GM18873 (cell line): ENCODE data around the gene HBP1.

Experiments
- ATAC-seq: cut with Tn5 transposase; IDR thresholded peaks from one replicate; pipeline ENCODE4 v1.9.1; 2021; ENCODE audit warnings: mild to moderate bottlenecking, moderate library complexity, moderate number of reproducible peaks; ENCODE audit not compliant: unreplicated experiment, low FRiP score

HBP1 gene

DNA sequence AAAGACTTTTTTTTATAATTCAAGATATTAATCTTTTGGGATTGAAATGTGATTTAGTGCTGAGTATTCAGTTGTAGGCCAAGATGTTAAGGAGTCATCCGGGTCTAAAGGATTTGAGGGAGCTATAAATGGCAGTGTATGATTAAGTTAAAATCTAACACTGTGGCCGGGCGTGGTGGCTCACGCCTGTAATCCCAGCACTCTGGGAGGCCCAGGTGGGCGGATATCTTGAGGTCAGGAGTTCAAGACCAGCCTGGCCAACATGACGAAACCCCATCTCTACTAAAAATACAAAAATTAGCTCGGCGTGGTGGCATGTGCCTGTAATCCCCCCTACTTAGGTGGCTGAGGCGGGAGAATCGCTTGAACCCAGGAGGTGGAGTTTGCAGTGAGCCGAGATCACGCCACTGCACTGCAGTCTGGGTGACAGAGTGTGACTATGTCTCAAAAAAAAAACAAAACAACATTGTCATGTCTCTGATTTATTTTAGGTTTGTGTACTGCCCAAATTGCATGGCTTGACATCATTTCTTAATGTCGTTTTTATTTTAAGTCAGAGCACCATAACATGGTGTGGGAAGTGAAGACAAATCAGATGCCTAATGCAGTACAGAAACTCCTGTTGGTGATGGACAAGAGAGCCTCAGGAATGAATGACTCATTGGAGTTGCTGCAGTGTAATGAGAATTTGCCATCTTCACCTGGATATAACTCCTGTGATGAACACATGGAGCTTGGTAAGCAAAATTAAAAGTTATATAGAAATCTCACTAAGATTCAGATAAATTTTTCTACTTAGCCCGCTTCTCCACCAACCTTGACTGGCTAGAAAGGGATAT is 10.7 kb downstream of the HBP1 start:
- ATAC-seq: no peak

DNA sequence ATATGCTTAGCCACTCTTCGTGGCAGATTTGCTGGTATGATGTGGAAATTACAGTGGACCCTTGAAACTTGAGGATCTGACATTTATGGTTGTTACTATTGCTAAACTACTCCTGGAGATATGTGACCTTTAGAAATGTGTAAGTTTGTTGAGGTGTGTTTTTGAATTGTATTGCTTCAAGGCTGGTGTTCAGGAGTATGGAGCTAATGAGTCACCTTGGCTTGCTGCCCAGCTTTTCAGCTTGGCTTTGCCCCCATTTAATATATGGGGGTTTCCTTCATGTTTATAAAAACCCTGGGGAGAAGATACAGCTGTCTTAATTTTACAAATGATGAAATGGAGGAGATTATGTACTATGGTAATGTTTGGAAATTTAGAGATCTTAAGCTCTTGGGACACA is 11.6 kb downstream of the HBP1 start:
- ATAC-seq: no peak

DNA sequence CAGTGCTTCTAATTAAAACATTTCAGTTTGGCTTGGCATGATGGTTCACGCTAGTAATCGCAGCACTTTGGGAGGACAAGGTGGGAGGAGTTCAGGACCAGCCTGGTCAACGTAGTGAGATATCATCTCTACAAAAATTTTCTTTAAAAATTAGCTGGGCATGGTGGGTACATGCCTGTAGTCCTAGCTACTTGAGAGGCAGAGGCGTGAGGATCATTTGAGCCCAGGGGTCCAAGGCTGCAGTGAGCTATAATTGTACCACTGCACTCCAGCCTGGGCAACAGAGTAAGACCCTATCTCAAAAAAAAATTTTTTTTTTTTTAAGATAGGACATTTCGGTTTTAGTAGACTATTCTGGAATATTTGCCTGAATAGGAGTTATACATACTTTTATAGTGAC is 12.4 kb downstream of the HBP1 start:
- ATAC-seq: no peak

DNA sequence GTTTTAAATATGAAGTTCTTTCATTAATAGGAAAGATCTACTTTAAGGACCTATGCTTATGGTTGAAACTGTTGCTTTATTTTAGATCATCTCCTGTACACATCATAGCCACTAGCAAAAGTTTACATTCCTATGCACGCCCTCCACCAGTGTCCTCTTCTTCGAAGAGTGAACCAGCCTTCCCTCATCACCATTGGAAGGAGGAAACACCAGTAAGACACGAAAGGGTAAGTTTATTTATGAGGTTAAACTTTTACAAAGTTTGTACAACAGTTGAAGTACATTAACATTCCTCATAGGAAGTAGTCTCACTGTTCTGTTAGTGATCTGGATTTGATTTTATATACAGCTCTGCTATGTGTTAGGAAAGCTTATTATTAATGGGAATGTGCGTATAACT is 16.9 kb downstream of the HBP1 start:
- ATAC-seq: no peak

DNA sequence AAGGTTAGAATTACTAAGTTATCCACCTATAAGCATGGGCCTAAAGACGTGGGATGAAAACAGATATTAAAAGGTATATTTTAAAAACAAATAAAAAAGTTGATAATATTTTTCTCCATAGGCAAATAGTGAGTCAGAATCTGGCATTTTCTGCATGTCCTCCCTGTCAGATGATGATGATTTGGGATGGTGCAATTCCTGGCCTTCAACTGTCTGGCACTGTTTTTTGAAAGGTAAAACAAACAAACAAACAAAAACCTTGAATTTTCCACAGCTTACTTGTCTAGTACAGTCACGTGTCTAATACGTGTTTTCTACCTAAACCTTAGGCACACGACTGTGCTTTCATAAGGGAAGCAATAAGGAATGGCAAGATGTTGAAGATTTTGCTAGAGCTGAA is 17.4 kb downstream of the HBP1 start:
- no peak for ATAC-seq

DNA sequence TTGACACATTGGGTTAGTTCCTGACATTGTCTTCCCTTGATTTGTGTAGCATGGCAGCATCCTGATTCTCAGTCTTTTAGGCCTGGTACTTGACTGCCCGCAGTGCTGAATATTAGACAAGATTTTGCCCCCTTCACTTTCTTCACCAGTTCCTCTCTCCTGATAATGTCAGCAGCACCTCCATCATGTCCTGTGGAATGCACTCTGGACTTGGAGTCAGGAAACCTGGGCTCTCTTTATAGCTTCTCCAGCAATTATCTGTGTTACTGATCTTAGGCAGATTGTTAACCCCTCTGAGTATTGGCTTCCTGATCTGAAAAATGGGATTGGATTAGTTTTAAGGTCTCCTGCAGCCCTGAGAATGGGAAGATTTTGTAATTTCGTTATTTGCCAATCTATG is 19.0 kb downstream of the HBP1 start:
- ATAC-seq: no peak

DNA sequence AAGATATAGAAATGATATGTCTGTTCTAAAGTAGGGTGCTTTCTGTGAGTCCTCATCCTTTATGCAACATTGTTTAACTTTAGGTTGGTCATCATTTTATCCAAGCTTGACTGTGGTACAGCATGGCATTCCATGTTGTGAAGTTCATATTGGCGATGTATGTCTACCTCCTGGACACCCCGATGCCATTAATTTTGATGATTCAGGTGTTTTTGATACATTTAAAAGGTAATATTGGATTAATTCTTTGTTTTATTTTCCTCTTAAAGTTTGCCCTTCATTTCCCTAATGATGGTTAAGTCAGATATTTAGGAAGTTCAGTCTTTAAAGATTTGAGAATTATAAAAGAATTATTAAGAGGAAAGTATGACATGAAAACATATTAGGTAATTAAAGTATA is 21.3 kb downstream of the HBP1 start:
- no peak for ATAC-seq

DNA sequence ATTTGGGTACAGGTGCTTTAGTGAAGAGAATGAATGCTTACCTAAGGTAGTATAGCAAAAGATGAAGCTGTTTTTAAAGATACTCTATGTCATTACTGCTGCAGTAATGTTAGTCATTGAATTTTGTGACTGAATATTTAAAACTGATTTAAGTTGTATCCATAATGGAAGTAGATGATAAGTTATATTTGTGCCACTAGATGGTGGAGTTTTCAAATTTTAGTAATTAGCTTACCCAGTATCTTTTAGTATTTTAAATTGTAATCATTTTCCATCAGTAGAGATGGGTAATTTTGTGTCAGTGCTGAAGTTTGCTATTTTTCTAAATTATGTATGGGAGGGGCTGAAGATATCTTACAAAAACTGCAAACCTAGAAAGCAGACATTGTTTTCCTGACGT is 25.2 kb downstream of the HBP1 start:
- no peak for ATAC-seq

DNA sequence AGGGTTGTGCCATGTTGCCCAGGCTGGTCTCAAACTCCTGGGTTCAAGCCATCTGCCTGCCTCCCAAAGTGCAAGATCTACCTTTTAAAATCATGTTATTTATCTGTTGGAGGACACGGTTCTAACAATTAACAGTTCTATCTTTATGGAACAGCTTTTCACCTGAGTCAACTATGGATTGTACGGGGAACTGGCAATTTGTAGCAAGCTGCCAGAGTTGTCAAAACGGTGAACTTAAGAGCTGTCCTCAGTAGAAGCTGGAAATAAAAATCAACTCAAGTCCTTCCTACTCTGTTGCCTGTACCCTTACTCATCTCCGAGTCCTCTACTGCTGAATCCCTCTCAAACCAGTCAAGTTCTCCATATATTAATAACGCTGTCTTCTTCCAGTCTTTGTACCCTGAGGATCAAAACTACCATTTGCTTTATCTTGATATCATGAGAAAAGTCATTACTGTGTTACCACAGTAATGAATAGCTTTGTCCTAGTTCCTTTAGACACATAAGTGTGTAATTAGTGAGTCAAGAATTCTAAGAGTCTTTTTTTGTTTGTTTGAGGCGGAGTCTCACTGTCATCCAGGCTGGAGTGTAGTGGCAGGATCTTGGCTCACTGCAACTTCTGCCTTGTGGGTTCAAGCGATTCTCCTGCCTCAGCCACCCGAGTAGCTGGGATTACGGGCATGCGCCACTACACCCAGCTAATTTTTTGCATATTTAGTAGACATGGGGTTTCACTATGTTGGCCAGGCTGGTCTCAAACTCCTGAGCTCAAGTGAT is 28.2 kb downstream of the HBP1 start:
- no peak for ATAC-seq

DNA sequence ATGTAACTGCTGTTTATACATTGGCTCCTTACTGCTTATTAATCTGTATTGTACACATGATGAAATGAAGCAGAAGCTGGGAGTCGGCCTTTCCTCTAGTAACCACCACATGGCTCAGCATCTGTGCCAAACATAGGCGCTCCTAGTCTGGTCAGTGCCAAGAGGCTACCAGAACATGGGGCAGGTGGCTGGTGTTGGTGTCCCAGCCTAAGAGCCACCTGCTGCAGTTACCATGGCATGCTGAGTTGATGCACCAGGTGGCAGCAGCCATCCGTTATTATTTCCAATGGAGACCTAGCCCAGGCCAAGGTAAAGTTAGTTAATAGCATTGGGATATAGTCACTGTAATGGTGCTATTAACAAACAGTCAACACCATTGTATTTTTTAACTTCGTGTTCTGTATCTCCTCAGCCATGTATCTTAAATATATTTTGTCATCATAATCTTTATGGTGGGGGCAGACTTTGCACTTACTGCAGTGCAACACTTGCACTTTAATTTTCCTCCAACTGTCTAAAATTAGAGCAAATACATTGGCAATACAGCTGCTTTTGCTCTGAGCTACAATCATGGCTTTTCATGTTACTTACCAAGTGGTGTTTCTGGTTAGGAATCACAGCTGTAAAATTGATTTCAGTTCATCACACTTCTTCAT is 33.1 kb downstream of the HBP1 start:
- ATAC-seq: no peak

DNA sequence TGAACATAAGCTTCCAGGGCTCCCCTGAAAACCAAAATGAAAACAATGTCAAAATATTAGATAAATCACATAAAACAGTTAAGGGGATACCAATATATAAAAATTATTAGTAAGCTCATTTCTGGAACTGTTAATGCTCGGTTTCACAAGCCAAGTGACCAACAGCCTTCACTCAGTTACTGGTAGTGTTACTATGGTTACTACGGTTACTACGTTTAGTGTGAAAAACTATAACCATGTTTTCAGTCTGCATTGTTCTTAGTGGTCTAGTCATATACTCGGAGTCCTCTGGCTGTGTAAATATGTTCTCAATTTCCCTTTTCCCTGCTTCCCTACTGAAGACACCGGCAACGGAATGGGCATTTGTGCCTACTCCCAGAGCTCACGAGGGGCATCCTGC is 34.8 kb downstream of the HBP1 start:
- no peak for ATAC-seq

DNA sequence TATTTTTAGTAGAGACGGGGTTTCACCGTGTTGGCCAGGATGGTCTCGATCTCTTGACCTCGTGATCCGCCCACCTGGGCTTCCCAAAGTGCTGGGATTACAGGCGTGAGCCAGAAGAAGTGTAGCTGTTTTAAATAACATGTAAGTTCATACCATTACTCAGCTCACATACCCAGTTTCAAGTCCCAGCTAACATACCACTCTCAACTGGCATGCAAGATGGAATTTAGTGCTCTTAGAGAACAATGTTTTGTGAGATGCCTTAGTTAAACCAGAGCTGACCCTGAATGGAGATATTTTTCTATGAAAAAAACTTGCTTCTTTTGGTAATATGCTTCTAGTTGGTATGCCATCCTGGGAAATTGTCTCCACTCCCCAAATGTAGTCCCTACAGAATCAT is 37.3 kb downstream of the HBP1 start:
- ATAC-seq: no peak

DNA sequence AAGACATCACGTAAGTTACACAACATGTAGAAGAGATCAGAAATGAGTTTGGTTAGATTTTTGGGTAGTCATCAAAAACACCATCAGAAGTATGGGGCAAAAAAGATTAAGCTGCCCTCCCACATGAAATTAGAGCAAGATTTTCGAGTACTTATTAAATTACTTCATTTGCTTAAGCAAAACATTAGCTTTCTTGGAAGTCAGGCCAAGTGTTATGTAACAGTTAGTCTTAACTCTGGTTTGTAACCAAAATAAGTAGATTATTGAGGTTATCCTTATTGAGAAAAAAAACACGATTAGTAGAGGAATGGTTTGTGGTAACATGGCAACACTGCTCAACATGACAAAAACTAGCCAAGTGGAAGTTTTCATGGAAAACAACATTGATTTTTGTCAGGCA is 37.9 kb downstream of the HBP1 start:
- no peak for ATAC-seq

DNA sequence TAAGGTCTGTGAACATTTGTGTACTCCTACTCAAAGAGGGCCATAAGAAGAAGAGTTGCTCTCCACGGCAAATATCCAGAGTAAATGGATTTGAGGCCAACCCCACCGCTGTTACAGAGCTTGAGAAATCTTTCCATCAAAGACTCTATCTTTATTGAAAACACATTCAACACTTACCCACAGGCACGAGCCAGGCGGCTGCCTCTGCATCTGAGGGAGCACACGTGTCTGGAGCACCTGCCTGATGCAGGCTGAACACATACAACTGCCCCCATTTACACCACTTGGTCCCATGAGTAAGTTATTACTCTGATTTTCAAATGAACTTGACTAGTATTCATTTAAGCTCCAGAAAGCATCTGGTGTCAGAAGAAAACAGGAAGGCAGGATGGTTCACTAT is 38.7 kb downstream of the HBP1 start:
- ATAC-seq: no peak

DNA sequence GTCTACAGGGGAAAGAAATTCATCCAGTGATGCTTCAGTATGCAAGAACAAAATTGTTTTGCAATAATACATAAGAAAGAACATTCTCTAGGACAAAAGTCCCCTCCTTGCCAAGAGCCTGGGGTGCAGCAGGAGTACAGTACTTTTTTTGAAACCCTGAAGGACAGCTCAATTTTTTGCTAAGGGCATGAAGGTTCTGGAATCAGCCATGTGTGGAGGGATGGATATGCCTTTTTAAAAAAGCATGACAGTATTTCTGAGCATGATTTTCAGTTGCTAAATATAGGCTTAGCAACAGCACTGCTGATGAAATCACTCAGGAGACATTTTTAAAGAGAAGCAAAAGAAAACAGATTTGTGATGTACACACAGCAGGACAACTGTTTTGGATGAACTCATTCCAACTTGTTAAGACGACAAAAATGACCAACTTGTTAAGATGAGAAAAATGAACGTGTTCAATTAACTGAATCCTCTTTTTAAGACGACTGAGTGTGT is 39.3 kb downstream of the HBP1 start:
- no peak for ATAC-seq

DNA sequence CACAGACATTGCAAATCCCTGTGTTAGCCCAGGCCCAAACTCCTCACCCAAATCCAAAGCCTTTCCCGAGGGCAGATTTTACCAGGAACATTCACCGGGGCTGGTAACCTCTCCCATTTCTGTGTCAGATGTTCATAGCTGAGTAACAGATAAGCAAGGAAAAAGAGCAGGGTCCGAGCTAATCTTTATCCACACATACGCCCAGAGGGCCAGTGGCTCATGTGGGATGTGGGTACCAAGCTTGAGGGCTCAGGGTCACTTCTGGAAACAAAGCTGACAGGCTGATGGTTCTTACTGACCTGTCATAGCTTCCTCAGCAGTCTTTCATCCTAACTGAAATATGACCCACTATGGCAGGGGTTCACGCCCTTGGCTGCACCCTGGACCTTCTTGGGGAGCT is 39.8 kb downstream of the HBP1 start:
- no peak for ATAC-seq

DNA sequence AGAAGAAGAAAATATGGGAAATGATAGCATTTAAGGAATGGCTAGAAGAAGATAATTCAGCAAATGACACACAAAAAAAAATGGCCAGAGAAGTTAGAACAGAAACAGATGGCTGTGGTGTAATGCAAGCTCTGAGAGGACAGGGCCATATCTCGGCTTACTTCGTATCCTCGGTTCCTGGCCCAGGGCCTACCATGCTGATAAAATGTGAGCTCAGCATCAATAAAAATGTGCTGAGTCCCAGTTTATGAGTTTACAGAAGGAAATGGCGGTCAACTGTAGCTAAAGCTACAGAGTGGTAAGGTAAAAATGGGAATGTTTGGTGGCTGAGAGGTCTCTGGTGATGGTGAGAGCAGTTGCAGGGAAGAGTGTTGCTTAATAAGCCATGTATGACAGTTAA is 40.8 kb downstream of the HBP1 start:
- ATAC-seq: no peak

DNA sequence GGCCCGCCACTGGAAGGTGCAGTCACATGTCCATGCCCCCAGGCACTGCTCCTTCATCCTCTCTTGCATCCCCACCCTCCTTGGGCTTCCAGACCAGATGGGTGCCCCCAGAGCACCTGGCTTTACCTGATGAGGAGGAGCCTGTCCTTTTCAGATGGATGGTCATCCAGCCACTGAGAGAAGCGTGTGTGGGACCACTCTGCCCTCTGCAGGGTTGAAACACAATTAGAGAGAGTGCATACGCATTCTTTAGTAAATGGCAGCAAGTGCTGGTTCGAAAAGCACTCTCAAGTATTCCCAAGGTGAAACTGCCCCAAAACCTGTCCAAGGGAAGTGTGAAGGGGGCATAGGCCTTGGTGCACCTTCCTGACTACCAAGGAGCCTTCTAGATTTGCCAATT is 41.6 kb downstream of the HBP1 start:
- no peak for ATAC-seq

DNA sequence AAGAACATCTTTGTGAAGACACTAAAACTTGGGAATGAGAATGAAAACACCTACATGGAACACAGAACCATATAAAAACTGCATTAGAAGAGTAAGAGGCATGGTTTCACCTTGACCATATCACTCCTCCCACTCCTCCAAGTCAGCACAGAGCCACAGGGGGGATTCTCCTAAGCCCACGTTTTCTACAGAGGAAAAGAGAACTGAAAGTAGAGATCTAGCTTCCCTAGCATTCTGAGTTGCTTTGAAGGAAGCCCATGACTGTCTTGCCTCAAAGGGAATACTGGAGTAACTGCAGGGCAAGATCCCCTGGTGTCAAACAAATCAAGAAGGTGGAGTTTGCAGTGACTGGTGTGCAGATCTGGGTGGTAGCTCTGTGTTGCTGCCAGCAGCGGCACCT is 43.9 kb downstream of the HBP1 start:
- no peak for ATAC-seq

DNA sequence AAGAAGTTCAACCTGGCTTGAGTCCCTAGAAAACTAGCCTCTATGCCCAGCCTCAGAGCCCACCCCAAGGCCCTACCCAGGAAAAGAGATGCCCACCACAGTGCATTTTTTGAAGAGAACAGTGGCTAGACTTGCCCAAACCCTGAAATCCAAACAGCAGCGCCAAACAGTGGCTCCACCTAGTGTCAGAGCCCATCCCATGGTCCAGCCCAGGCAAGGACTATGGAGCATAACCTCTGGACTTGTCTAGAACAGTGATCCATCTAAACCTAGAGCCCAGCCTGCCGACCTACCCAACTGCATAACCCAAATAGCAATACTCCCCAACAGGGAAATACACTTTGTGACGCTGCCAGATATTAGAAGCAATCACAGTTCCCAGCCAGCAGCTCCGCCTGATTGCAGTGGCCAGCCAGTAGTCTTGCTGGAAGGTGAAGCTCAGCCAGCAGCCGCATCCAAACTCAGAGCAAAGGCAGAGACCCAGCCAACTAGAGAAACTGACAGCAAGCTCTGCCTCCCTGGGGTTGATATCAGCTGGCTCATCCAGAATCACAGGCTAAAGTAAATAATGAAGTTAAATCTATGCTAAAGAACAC is 44.5 kb downstream of the HBP1 start:
- ATAC-seq: no peak

DNA sequence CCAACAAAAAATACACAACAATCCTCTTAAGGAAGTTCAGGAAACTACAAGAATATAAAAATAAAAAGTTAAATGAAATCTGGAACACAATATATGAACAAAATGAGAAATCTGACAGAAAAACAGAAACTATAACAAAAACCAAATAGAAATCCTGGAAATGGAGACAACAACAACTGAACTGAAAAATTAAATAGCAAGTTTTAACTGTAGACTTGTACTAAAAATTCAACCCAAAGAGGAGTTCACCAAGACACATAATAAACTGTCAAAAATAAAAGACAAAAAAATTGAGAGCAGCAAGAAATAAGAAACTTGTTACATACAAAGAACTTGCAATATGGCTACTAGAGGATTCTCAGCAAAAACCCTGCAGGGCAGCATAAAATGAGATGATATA is 45.1 kb downstream of the HBP1 start:
- no peak for ATAC-seq
